Transverse colon (tissue), 4 donors: ENCODE results near the gene C16orf95.

Source experiments
- CTCF ChIP-seq, 5 experiments: fragments of 200-600 bp in 3 of 5; fragments of 450-650 bp in 2 of 5; sonication (generic) in 3 of 5; IDR thresholded peaks; 1 replicate in 2 of 5; 2 replicates in 3 of 5; pipeline ENCODE4 v1.5.1; 2016 to 2017; ENCODE audit warnings: antibody characterized with exemption in 5 of 5, inconsistent platforms in 3 of 5, mild to moderate bottlenecking in 2 of 5, moderate library complexity in 1 of 5
- POLR2AphosphoS5 ChIP-seq, 3 donors: sonication (generic); formaldehyde crosslinking; IDR thresholded peaks; one replicate each; pipeline ENCODE4 v1.6.1; 2016; ENCODE audit warnings: antibody characterized with exemption in 3 of 3

GRCh38 chr16:87328846-87329245 is 11.7 kb upstream of the C16orf95 start:
- TF ChIP-seq CTCF (IDR thresholded peaks at IDR 0.05), result no peak
- TF ChIP-seq POLR2AphosphoS5 (IDR thresholded peaks at IDR 0.05), result no peak
